Measurements from ENCODE around the gene EXD3. TPM values are rescaled to one million over a fixed set of nuclear protein-coding genes. Genes with fewer than 3 reads are reported as not detected.

Gene EXD3
- total and polyA plus RNA-seq, 9 of the 15 experiments (the other 6 are each of a cell fraction or from before 2014, with no cell fraction given), result 0.29 to 12.5 (median 3.9) TPM

DNA sequence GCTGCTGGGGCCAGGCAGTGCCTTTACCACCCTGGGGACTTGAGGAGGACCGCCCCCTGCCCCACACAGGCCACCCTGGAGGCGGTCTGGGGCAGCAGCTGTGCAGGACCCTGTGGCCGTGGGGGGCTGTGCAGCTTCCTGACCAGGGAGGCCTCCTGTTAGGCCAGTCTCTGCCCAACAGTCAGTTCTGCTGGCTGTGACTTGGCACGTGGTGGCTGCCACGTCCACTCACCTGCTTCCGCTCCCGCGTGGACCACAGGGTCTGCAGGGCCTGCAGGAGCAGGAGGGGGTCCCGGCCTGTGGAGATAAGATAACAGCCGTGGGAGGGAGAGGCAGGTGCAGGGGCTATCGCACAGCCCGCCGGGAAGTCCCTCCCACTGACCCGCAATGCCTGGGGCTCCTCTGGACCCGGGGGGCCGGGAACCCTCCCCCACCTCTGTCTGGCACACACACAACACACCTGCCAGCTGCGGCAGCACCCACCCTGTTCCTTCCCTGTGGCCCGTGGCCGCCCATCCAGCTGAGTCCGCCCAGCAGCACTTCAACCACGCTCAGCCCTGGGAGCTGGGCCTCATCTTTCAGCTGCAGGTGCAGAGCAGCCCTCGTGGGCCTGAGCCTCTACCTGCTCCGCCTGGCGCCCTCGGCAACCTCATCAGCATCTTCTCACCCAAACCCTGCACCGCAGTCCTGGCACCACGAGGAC, 39.7 kb downstream of the EXD3 start (continued):
- TF ChIP-seq KLF16 (IDR thresholded peaks at IDR 0.05), result peak; percentile 82
- TF ChIP-seq, protein P1, sequence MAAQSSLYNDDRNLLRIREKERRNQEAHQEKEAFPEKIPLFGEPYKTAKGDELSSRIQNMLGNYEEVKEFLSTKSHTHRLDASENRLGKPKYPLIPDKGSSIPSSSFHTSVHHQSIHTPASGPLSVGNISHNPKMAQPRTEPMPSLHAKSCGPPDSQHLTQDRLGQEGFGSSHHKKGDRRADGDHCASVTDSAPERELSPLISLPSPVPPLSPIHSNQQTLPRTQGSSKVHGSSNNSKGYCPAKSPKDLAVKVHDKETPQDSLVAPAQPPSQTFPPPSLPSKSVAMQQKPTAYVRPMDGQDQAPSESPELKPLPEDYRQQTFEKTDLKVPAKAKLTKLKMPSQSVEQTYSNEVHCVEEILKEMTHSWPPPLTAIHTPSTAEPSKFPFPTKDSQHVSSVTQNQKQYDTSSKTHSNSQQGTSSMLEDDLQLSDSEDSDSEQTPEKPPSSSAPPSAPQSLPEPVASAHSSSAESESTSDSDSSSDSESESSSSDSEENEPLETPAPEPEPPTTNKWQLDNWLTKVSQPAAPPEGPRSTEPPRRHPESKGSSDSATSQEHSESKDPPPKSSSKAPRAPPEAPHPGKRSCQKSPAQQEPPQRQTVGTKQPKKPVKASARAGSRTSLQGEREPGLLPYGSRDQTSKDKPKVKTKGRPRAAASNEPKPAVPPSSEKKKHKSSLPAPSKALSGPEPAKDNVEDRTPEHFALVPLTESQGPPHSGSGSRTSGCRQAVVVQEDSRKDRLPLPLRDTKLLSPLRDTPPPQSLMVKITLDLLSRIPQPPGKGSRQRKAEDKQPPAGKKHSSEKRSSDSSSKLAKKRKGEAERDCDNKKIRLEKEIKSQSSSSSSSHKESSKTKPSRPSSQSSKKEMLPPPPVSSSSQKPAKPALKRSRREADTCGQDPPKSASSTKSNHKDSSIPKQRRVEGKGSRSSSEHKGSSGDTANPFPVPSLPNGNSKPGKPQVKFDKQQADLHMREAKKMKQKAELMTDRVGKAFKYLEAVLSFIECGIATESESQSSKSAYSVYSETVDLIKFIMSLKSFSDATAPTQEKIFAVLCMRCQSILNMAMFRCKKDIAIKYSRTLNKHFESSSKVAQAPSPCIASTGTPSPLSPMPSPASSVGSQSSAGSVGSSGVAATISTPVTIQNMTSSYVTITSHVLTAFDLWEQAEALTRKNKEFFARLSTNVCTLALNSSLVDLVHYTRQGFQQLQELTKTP (IDR thresholded peaks at IDR 0.05; ENCODE audit: low read depth in 1 of 2, partially characterized antibody in 2 of 2), result no peak
- TF ChIP-seq RBFOX2 (IDR thresholded peaks at IDR 0.05; ENCODE audit: low read depth, low read length), result peak; percentile 45; the same call in 1 of the 2 replicates
- TF ChIP-seq, protein P2, sequence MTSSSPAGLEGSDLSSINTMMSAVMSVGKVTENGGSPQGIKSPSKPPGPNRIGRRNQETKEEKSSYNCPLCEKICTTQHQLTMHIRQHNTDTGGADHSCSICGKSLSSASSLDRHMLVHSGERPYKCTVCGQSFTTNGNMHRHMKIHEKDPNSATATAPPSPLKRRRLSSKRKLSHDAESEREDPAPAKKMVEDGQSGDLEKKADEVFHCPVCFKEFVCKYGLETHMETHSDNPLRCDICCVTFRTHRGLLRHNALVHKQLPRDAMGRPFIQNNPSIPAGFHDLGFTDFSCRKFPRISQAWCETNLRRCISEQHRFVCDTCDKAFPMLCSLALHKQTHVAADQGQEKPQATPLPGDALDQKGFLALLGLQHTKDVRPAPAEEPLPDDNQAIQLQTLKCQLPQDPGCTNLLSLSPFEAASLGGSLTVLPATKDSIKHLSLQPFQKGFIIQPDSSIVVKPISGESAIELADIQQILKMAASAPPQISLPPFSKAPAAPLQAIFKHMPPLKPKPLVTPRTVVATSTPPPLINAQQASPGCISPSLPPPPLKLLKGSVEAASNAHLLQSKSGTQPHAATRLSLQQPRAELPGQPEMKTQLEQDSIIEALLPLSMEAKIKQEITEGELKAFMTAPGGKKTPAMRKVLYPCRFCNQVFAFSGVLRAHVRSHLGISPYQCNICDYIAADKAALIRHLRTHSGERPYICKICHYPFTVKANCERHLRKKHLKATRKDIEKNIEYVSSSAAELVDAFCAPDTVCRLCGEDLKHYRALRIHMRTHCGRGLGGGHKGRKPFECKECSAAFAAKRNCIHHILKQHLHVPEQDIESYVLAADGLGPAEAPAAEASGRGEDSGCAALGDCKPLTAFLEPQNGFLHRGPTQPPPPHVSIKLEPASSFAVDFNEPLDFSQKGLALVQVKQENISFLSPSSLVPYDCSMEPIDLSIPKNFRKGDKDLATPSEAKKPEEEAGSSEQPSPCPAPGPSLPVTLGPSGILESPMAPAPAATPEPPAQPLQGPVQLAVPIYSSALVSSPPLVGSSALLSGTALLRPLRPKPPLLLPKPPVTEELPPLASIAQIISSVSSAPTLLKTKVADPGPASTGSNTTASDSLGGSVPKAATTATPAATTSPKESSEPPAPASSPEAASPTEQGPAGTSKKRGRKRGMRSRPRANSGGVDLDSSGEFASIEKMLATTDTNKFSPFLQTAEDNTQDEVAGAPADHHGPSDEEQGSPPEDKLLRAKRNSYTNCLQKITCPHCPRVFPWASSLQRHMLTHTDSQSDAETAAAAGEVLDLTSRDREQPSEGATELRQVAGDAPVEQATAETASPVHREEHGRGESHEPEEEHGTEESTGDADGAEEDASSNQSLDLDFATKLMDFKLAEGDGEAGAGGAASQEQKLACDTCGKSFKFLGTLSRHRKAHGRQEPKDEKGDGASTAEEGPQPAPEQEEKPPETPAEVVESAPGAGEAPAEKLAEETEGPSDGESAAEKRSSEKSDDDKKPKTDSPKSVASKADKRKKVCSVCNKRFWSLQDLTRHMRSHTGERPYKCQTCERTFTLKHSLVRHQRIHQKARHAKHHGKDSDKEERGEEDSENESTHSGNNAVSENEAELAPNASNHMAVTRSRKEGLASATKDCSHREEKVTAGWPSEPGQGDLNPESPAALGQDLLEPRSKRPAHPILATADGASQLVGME (CRISPR knock-in tag; IDR thresholded peaks at IDR 0.05), result no peak
- TF ChIP-seq KHSRP (IDR thresholded peaks at IDR 0.05), result no peak
- TF ChIP-seq, protein P3, sequence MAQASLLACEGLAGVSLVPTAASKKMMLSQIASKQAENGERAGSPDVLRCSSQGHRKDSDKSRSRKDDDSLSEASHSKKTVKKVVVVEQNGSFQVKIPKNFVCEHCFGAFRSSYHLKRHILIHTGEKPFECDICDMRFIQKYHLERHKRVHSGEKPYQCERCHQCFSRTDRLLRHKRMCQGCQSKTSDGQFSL (CRISPR knock-in tag; IDR thresholded peaks at IDR 0.05), result no peak
- TF ChIP-seq, protein P3 (tag; IDR thresholded peaks at IDR 0.05), result no peak
- TF ChIP-seq FUS (optimal IDR thresholded peaks at IDR 0.05; ENCODE audit: low read depth, low read length), result no peak
- TF ChIP-seq CBX5 (IDR thresholded peaks at IDR 0.05; ENCODE audit: borderline replicate concordance, low read depth), result no peak
- TF ChIP-seq HMGN3 (IDR thresholded peaks at IDR 0.05; ENCODE audit: borderline replicate concordance, extremely low read depth, insufficient read length, low read depth, low read length), result peak; percentile 63
- TF ChIP-seq, protein P4, sequence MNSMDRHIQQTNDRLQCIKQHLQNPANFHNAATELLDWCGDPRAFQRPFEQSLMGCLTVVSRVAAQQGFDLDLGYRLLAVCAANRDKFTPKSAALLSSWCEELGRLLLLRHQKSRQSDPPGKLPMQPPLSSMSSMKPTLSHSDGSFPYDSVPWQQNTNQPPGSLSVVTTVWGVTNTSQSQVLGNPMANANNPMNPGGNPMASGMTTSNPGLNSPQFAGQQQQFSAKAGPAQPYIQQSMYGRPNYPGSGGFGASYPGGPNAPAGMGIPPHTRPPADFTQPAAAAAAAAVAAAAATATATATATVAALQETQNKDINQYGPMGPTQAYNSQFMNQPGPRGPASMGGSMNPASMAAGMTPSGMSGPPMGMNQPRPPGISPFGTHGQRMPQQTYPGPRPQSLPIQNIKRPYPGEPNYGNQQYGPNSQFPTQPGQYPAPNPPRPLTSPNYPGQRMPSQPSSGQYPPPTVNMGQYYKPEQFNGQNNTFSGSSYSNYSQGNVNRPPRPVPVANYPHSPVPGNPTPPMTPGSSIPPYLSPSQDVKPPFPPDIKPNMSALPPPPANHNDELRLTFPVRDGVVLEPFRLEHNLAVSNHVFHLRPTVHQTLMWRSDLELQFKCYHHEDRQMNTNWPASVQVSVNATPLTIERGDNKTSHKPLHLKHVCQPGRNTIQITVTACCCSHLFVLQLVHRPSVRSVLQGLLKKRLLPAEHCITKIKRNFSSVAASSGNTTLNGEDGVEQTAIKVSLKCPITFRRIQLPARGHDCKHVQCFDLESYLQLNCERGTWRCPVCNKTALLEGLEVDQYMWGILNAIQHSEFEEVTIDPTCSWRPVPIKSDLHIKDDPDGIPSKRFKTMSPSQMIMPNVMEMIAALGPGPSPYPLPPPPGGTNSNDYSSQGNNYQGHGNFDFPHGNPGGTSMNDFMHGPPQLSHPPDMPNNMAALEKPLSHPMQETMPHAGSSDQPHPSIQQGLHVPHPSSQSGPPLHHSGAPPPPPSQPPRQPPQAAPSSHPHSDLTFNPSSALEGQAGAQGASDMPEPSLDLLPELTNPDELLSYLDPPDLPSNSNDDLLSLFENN (IDR thresholded peaks at IDR 0.05; ENCODE audit: low read depth in 2 of 2, low read length in 2 of 2), result no peak
- TF ChIP-seq TCF7 (IDR thresholded peaks at IDR 0.05; ENCODE audit: borderline replicate concordance), result no peak
